Measurements from ENCODE around the gene JUP. TPM values are rescaled to one million over a fixed set of nuclear protein-coding genes. Genes with fewer than 3 reads are reported as not detected.
A peak's percentile ranks its signal among the peaks of the same experiment; 100 is the strongest.

JUP gene
- total and polyA plus RNA-seq, 8 donors = 59.5 to 248 (median 90.1) TPM

DNA sequence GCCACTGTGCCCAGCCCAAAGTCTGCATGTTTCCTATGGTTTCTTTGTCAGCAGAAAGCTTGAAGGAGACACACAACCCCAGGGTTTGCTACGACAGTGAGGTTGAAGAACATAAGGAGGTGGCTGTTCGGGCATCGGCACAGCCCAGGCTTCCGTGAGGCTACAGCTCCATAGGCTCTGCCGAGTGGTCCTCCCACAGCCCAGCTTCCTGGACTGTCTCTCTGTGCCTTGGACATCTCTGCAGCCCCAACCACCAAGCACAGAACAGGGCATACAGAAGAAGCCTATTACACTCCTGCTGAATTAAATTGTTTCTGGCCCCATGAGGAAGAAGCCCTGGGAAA, 48.9 kb downstream of the JUP start:
- Histone ChIP-seq H3K9me3 (no peaks in the 10 kb centered on the region), H3K27me3 (peaks cover 17 to 53% (median 45%) of the 10 kb centered on the region in 3 donors), H3K27ac (no peak overlapping the region), H3K4me1 (peaks cover 15 to 28% (median 22%) of the 10 kb centered on the region in 4 donors), H3K36me3 (no peaks in the 10 kb centered on the region), H3K4me3 (no peak overlapping the region)
- TF ChIP-seq, protein P1, sequence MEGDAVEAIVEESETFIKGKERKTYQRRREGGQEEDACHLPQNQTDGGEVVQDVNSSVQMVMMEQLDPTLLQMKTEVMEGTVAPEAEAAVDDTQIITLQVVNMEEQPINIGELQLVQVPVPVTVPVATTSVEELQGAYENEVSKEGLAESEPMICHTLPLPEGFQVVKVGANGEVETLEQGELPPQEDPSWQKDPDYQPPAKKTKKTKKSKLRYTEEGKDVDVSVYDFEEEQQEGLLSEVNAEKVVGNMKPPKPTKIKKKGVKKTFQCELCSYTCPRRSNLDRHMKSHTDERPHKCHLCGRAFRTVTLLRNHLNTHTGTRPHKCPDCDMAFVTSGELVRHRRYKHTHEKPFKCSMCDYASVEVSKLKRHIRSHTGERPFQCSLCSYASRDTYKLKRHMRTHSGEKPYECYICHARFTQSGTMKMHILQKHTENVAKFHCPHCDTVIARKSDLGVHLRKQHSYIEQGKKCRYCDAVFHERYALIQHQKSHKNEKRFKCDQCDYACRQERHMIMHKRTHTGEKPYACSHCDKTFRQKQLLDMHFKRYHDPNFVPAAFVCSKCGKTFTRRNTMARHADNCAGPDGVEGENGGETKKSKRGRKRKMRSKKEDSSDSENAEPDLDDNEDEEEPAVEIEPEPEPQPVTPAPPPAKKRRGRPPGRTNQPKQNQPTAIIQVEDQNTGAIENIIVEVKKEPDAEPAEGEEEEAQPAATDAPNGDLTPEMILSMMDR (IDR thresholded peaks at IDR 0.05) = no peak
- WGBS, 5 donors = 34 to 47% (median 44%) methylated on average over 4 to 5 of the region's 5 CpGs
- no peak for DNase-seq
- intact Hi-C loops (cut with DNase I; ENCODE audit: low total_unique reads) = loop anchor here (5.0 kb wide), 1 partner anchor 65 kb away; no protein-coding TSS in a partner anchor

DNA sequence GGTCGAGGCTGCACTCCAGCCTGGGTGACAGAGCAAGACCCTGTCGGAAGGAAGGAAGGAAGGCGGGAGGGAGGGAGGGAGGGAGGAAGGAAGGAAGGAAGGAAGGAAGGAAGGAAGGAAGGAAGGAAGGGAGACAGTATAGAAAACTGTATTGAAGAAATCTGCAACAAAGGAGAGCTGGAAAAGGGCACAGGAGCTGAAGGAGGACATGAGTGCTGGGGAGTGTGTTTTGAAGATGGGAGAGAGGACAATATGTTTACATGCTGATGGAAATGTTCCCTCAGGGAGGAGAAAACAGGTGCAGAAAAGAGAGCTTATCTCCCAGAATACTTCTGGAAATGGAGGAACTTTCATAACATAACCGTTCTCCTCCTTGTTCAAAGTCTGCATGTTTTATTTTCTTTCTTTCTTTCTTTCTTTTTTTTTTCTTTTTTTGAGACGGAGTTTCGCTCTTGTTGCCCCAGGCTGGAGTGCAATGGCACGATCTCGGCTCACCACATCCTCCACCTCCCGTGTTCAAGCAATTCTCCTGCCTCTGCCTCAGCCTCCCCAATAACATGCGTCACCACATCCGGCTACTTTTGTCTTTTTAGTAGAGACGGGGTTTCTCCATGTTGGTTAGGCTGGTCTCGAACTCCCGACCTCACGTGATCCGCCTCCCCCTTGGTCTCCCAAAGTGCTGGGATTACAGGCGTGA, 49.4 kb downstream of the JUP start:
- DNase-seq = no peak
- peaks cover 17 to 58% (median 47%) of the 10 kb centered on the region in 3 donors for H3K27me3 ChIP-seq
- H3K4me3 ChIP-seq = no peak overlapping the region
- H3K27ac ChIP-seq = no peak overlapping the region
- TF ChIP-seq POLR2AphosphoS5 (IDR thresholded peaks at IDR 0.05) (no peak), POLR2A (IDR thresholded peaks at IDR 0.05) (no peak), EP300 (IDR thresholded peaks at IDR 0.05) (no peak)
- TF ChIP-seq, protein P1 (IDR thresholded peaks at IDR 0.05) = no peak
- peaks cover 15 to 28% (median 22%) of the 10 kb centered on the region in 4 donors for H3K4me1 ChIP-seq
- H3K36me3 ChIP-seq = no peaks in the 10 kb centered on the region
- WGBS, 5 donors = 70 to 76% (median 75%) methylated on average over 17 of the region's 17 CpGs
- no peaks in the 10 kb centered on the region for H3K9me3 ChIP-seq
- intact Hi-C loops (cut with DNase I; ENCODE audit: low total_unique reads) = loop anchor here (5.0 kb wide), 1 partner anchor 65 kb away; no protein-coding TSS in a partner anchor

DNA sequence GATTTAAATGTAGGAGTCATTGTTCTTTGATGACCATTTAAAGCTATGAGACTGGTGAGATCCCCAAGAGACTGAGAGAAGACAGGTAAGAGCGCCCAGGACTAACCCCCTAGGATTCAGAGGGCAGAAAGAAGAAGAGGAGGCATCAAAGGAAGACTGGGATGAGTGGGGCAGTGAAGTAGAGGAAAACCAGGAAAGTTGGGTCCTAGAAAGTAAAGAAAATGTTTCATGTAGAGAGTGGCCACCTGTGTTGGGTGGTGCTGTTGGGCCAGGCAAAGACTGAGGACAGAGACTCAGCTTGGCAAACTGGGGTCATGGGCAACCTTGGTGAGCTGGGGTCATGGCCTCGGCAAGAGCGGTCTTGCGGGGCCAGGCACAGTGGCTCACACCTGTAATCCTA, 50.8 kb downstream of the JUP start:
- no peak overlapping the region for H3K27ac ChIP-seq
- intact Hi-C loops (cut with DNase I; ENCODE audit: low total_unique reads) = loop anchor here (5.0 kb wide), 1 partner anchor 67 kb away; no protein-coding TSS in a partner anchor
- TF ChIP-seq EP300 (IDR thresholded peaks at IDR 0.05) = no peak
- DNase-seq = no peak
- peaks cover 17 to 72% (median 54%) of the 10 kb centered on the region in 3 donors for H3K27me3 ChIP-seq
- peaks cover 15 to 28% (median 22%) of the 10 kb centered on the region in 4 donors for H3K4me1 ChIP-seq
- no peaks in the 10 kb centered on the region for H3K9me3 ChIP-seq
- no peak overlapping the region for H3K4me3 ChIP-seq
- WGBS, 5 donors = 77 to 85% (median 84%) methylated on average over 4 of the region's 4 CpGs
- no peaks in the 10 kb centered on the region for H3K36me3 ChIP-seq

DNA sequence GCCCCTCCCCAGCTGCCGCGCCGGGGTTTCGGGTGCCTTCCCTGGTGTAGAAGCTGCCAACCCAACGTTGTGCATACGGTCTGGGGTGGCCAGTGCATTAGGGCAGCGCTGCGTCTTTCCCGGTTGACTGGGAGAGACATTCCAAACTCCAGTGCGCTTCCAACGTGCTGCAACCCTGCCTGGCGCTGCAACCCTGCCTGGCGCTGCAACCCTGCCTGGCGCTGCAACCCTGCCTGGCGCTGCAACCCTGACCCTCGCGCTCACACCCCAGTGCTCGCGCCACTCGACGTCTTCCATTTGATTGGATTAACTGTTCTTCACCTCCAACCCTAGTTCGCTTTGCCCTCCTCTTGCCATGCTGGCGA, 51.6 kb downstream of the JUP start:
- peak overlapping the region; percentile 28 to 58 (median 42) for H3K4me3 ChIP-seq
- peak in 1 of 2 donors; percentile 44 for DNase-seq
- TF ChIP-seq EP300 (IDR thresholded peaks at IDR 0.05) (no peak), POLR2A (IDR thresholded peaks at IDR 0.05) (no peak), POLR2AphosphoS5 (IDR thresholded peaks at IDR 0.05) (no peak)
- TF ChIP-seq, protein P1 (IDR thresholded peaks at IDR 0.05) = no peak
- no peaks in the 10 kb centered on the region for H3K36me3 ChIP-seq
- H3K4me1 ChIP-seq = peaks cover 15 to 28% (median 22%) of the 10 kb centered on the region in 4 donors
- WGBS, 5 donors = 4 to 7% (median 5%) methylated on average over 17 to 23 of the region's 23 CpGs
- intact Hi-C loops (cut with DNase I; ENCODE audit: low total_unique reads) = loop anchor here (5.0 kb wide), 1 partner anchor 67 kb away; no protein-coding TSS in a partner anchor
- no peaks in the 10 kb centered on the region for H3K9me3 ChIP-seq
- H3K27ac ChIP-seq = no peak overlapping the region
- H3K27me3 ChIP-seq = peaks cover 17 to 80% (median 54%) of the 10 kb centered on the region in 3 donors

Data from stomach (tissue), 9 donors.